ENCODE data around the gene ANO9. TPM values are rescaled to one million over a fixed set of nuclear protein-coding genes. Genes with fewer than 3 reads are reported as not detected.

Gene ANO9
- total and polyA plus RNA-seq, 4 donors: 0.20 to 0.75 (median 0.40) TPM

DNA sequence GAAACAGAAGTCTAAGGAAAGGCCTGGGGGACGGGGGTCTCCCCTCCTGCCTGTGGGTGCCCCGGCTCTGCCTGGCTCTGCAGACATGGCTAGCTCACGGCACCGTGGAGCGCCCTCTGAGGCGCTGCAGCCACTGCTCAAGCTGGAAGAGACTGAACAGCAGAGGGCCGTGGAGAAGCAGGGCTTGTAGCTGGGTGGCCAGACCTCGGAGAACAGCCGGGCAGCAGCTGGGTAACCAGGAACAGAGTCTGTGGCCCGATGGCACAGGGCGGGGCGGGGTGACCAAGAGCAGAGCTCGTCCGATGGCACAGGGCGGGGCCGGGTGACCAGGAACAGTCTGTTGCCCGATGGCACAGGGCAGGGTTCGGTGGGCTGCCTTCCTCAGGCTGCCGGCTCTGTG lies 47.2 kb upstream of the ANO9 start:
- Histone ChIP-seq H3K36me3 (ENCODE audit: control insufficient read depth in 4 of 4, insufficient read depth in 3 of 4, low read depth in 1 of 4, low read length in 3 of 4) (peaks cover 0 to 29% (median 9%) of the 10 kb centered on the region in 4 donors), H3K27ac (ENCODE audit: low read depth in 1 of 2, low read length in 2 of 2) (no peak overlapping the region), H3K9me3 (ENCODE audit: control insufficient read depth in 4 of 4, low read length in 3 of 4) (no peaks in the 10 kb centered on the region), H3K9ac (ENCODE audit: low read depth in 1 of 2, low read length in 2 of 2) (no peak overlapping the region), H3K4me1 (ENCODE audit: control insufficient read depth in 4 of 4, insufficient read depth in 4 of 4, low read length in 3 of 4) (peaks cover 0 to 2% (median 0%) of the 10 kb centered on the region in 4 donors), H3K27me3 (ENCODE audit: control insufficient read depth in 4 of 4, insufficient read depth in 4 of 4, low read length in 3 of 4) (no peaks in the 10 kb centered on the region), H3K4me3 (ENCODE audit: low read depth in 1 of 3, low read length in 3 of 3) (no peak overlapping the region)
- no peak for DNase-seq (ENCODE audit: low spot score)
- TF ChIP-seq, protein P1, sequence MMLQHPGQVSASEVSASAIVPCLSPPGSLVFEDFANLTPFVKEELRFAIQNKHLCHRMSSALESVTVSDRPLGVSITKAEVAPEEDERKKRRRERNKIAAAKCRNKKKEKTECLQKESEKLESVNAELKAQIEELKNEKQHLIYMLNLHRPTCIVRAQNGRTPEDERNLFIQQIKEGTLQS (IDR thresholded peaks at IDR 0.05): no peak
- TF ChIP-seq JUND (IDR thresholded peaks at IDR 0.05): no peak
- no peak for TF ChIP-seq FOXA2 (IDR thresholded peaks at IDR 0.05)
- TF ChIP-seq, protein P2, sequence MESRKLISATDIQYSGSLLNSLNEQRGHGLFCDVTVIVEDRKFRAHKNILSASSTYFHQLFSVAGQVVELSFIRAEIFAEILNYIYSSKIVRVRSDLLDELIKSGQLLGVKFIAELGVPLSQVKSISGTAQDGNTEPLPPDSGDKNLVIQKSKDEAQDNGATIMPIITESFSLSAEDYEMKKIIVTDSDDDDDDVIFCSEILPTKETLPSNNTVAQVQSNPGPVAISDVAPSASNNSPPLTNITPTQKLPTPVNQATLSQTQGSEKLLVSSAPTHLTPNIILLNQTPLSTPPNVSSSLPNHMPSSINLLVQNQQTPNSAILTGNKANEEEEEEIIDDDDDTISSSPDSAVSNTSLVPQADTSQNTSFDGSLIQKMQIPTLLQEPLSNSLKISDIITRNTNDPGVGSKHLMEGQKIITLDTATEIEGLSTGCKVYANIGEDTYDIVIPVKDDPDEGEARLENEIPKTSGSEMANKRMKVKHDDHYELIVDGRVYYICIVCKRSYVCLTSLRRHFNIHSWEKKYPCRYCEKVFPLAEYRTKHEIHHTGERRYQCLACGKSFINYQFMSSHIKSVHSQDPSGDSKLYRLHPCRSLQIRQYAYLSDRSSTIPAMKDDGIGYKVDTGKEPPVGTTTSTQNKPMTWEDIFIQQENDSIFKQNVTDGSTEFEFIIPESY (IDR thresholded peaks at IDR 0.05): no peak
- no peak for TF ChIP-seq FOXA1 (IDR thresholded peaks at IDR 0.05)
- TF ChIP-seq, protein P3, sequence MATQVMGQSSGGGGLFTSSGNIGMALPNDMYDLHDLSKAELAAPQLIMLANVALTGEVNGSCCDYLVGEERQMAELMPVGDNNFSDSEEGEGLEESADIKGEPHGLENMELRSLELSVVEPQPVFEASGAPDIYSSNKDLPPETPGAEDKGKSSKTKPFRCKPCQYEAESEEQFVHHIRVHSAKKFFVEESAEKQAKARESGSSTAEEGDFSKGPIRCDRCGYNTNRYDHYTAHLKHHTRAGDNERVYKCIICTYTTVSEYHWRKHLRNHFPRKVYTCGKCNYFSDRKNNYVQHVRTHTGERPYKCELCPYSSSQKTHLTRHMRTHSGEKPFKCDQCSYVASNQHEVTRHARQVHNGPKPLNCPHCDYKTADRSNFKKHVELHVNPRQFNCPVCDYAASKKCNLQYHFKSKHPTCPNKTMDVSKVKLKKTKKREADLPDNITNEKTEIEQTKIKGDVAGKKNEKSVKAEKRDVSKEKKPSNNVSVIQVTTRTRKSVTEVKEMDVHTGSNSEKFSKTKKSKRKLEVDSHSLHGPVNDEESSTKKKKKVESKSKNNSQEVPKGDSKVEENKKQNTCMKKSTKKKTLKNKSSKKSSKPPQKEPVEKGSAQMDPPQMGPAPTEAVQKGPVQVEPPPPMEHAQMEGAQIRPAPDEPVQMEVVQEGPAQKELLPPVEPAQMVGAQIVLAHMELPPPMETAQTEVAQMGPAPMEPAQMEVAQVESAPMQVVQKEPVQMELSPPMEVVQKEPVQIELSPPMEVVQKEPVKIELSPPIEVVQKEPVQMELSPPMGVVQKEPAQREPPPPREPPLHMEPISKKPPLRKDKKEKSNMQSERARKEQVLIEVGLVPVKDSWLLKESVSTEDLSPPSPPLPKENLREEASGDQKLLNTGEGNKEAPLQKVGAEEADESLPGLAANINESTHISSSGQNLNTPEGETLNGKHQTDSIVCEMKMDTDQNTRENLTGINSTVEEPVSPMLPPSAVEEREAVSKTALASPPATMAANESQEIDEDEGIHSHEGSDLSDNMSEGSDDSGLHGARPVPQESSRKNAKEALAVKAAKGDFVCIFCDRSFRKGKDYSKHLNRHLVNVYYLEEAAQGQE (IDR thresholded peaks at IDR 0.05): no peak
- TF ChIP-seq EGR1 (IDR thresholded peaks at IDR 0.05; ENCODE audit: low read depth in 2 of 2): no peak
- no peak for TF ChIP-seq NR2F2 (IDR thresholded peaks at IDR 0.05)
- TF ChIP-seq TAF1 (conservative IDR thresholded peaks at IDR 0.05): no peak
- TF ChIP-seq GABPA (IDR thresholded peaks at IDR 0.05 in 1 of 2, conservative IDR thresholded peaks at IDR 0.05 in 1 of 2): no peak
- WGBS: 91% methylated on average over 19 of the region's 19 CpGs

DNA sequence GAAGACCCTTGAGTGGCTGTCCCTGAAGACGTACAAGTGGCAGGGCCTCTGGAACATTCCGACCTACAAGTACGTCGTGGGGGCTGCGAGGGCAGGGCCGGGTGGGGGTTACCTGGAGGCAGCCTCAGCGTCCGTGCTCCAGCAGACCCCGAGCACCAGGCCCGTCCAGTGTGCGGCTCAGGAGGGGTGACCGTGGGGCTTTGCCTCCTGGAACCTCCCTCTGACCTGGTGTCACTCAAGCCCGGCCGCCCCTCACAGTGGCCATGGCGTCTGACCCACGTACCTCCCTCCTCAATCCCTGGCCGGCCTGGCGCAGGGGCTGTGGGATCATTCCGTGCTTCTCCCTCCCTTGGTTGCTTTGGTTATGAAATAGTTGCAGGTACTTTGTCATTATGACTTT lies 46.8 kb upstream of the ANO9 start:
- H3K9me3 ChIP-seq (ENCODE audit: control insufficient read depth in 4 of 4, low read length in 3 of 4): no peaks in the 10 kb centered on the region
- no peaks in the 10 kb centered on the region for H3K27me3 ChIP-seq (ENCODE audit: control insufficient read depth in 4 of 4, insufficient read depth in 4 of 4, low read length in 3 of 4)
- TF ChIP-seq YY1 (IDR thresholded peaks at IDR 0.05): no peak
- no peak for TF ChIP-seq FOXA2 (IDR thresholded peaks at IDR 0.05)
- TF ChIP-seq HNF4G (IDR thresholded peaks at IDR 0.05): no peak
- no peak overlapping the region for H3K9ac ChIP-seq (ENCODE audit: low read depth in 1 of 2, low read length in 2 of 2)
- H3K36me3 ChIP-seq (ENCODE audit: control insufficient read depth in 4 of 4, insufficient read depth in 3 of 4, low read depth in 1 of 4, low read length in 3 of 4): peaks cover 0 to 26% (median 9%) of the 10 kb centered on the region in 4 donors
- no peak overlapping the region for H3K27ac ChIP-seq (ENCODE audit: low read depth in 1 of 2, low read length in 2 of 2)
- no peak overlapping the region for H3K4me3 ChIP-seq (ENCODE audit: low read depth in 1 of 3, low read length in 3 of 3)
- WGBS: 97% methylated on average over 19 of the region's 19 CpGs
- no peak for DNase-seq (ENCODE audit: low spot score)
- peaks cover 0 to 2% (median 0%) of the 10 kb centered on the region in 4 donors for H3K4me1 ChIP-seq (ENCODE audit: control insufficient read depth in 4 of 4, insufficient read depth in 4 of 4, low read length in 3 of 4)

DNA sequence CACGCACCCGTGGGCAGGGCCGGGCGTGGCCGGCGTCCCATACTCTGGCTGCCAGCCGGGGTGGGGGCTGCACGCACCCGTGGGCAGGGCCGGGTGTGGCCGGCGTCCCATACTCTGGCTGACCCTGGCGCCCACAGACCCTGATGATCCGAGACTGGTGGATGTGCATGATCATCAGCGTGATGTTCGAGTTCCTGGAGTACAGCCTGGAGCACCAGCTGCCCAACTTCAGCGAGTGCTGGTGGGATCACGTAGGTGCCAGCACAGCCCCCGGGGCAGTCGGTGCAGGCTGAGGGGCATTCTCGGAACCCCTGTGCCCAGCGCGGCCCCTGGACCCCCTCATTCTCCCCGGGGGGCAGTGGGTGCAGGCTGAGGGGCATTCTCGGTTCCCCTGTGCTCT lies 46.3 kb upstream of the ANO9 start:
- peaks cover 0 to 2% (median 0%) of the 10 kb centered on the region in 4 donors for H3K4me1 ChIP-seq (ENCODE audit: control insufficient read depth in 4 of 4, insufficient read depth in 4 of 4, low read length in 3 of 4)
- no peak overlapping the region for H3K9ac ChIP-seq (ENCODE audit: low read depth in 1 of 2, low read length in 2 of 2)
- no peaks in the 10 kb centered on the region for H3K9me3 ChIP-seq (ENCODE audit: control insufficient read depth in 4 of 4, low read length in 3 of 4)
- H3K27ac ChIP-seq (ENCODE audit: low read depth in 1 of 2, low read length in 2 of 2): no peak overlapping the region
- H3K4me3 ChIP-seq (ENCODE audit: low read depth in 1 of 3, low read length in 3 of 3): no peak overlapping the region
- peaks cover 0 to 24% (median 9%) of the 10 kb centered on the region in 4 donors for H3K36me3 ChIP-seq (ENCODE audit: control insufficient read depth in 4 of 4, insufficient read depth in 3 of 4, low read depth in 1 of 4, low read length in 3 of 4)
- 92% methylated on average over 25 of the region's 25 CpGs for WGBS
- no peaks in the 10 kb centered on the region for H3K27me3 ChIP-seq (ENCODE audit: control insufficient read depth in 4 of 4, insufficient read depth in 4 of 4, low read length in 3 of 4)
- DNase-seq (ENCODE audit: low spot score): no peak
- TF ChIP-seq SP1 (IDR thresholded peaks at IDR 0.05) (no peak), RXRA (IDR thresholded peaks at IDR 0.05) (no peak), EGR1 (IDR thresholded peaks at IDR 0.05; ENCODE audit: low read depth in 2 of 2) (no peak), HNF4A (conservative IDR thresholded peaks at IDR 0.05) (no peak), NR2F2 (IDR thresholded peaks at IDR 0.05) (no peak), RAD21 (IDR thresholded peaks at IDR 0.05) (no peak)
- TF ChIP-seq, protein P4, sequence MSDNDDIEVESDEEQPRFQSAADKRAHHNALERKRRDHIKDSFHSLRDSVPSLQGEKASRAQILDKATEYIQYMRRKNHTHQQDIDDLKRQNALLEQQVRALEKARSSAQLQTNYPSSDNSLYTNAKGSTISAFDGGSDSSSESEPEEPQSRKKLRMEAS (IDR thresholded peaks at IDR 0.05): no peak
- TF ChIP-seq, protein P5, sequence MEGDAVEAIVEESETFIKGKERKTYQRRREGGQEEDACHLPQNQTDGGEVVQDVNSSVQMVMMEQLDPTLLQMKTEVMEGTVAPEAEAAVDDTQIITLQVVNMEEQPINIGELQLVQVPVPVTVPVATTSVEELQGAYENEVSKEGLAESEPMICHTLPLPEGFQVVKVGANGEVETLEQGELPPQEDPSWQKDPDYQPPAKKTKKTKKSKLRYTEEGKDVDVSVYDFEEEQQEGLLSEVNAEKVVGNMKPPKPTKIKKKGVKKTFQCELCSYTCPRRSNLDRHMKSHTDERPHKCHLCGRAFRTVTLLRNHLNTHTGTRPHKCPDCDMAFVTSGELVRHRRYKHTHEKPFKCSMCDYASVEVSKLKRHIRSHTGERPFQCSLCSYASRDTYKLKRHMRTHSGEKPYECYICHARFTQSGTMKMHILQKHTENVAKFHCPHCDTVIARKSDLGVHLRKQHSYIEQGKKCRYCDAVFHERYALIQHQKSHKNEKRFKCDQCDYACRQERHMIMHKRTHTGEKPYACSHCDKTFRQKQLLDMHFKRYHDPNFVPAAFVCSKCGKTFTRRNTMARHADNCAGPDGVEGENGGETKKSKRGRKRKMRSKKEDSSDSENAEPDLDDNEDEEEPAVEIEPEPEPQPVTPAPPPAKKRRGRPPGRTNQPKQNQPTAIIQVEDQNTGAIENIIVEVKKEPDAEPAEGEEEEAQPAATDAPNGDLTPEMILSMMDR (IDR thresholded peaks at IDR 0.05; ENCODE audit: low read depth, low read length, missing input control): no peak
- TF ChIP-seq, protein P2 (IDR thresholded peaks at IDR 0.05): no peak
- TF ChIP-seq, protein P1 (IDR thresholded peaks at IDR 0.05): no peak

All from liver (tissue), 9 donors.